Measurements from ENCODE around the gene TRIM67.
A peak's percentile ranks its signal among the peaks of the same experiment; 100 is the strongest.

The TRIM67 gene

GRCh38 chr1:231185391-231185790 is 23.5 kb downstream of the TRIM67 start:
- no peak for DNase-seq

- no peak for DNase-seq
Measured at GRCh38 chr1:231186356-231187115, 24.7 kb downstream of the TRIM67 start.

- DNase-seq, result peak; percentile 86 to 87
Measured at GRCh38 chr1:231187571-231187970, 25.7 kb downstream of the TRIM67 start.

GRCh38 chr1:231188072-231188471 is 26.2 kb downstream of the TRIM67 start:
- DNase-seq, result peak; percentile 12 to 46

GRCh38 chr1:231188768-231189167 is 26.9 kb downstream of the TRIM67 start:
- DNase-seq, result no peak

- no peak for DNase-seq
Measured at GRCh38 chr1:231189683-231190270, 27.9 kb downstream of the TRIM67 start.

GRCh38 chr1:231190456-231190855 is 28.6 kb downstream of the TRIM67 start:
- DNase-seq, result no peak

- peak; percentile 29 to 44 for DNase-seq
Measured at GRCh38 chr1:231192620-231193163, 30.8 kb downstream of the TRIM67 start.

- DNase-seq, result no peak
Measured at GRCh38 chr1:231193710-231194340, 32.0 kb downstream of the TRIM67 start.

- DNase-seq, result no peak
Measured at GRCh38 chr1:231194476-231194842, 32.6 kb downstream of the TRIM67 start.

GRCh38 chr1:231194843-231195516 is 33.1 kb downstream of the TRIM67 start:
- no peak for DNase-seq

- no peak for DNase-seq
Measured at GRCh38 chr1:231196307-231196706, 34.4 kb downstream of the TRIM67 start.

GRCh38 chr1:231196728-231197127 is 34.9 kb downstream of the TRIM67 start:
- DNase-seq, result no peak

- DNase-seq, result no peak
Measured at GRCh38 chr1:231199868-231200267, 38.0 kb downstream of the TRIM67 start.

- no peak for DNase-seq
Measured at GRCh38 chr1:231200388-231201031, 38.7 kb downstream of the TRIM67 start.

- no peak for DNase-seq
Measured at GRCh38 chr1:231201375-231201978, 39.6 kb downstream of the TRIM67 start.

- DNase-seq, result no peak
Measured at GRCh38 chr1:231201979-231202633, 40.2 kb downstream of the TRIM67 start.

- no peak for DNase-seq
Measured at GRCh38 chr1:231203259-231204057, 41.6 kb downstream of the TRIM67 start.

GRCh38 chr1:231206856-231207255 is 45.0 kb downstream of the TRIM67 start:
- no peak for DNase-seq

GRCh38 chr1:231207437-231207836 is 45.6 kb downstream of the TRIM67 start:
- DNase-seq, result no peak

- DNase-seq, result no peak
Measured at GRCh38 chr1:231208980-231209379, 47.1 kb downstream of the TRIM67 start.

All from hippocampal formation (tissue), 2 donors.